ENCODE results near the gene WDR1. TPM values are rescaled to one million over a fixed set of nuclear protein-coding genes. Genes with fewer than 3 reads are reported as not detected.

Gene WDR1
- total RNA-seq, 3 donors from 2014 or later (not counting 1 experiment from before 2014, with no cell fraction given), result 411 to 477 (median 468) TPM

DNA sequence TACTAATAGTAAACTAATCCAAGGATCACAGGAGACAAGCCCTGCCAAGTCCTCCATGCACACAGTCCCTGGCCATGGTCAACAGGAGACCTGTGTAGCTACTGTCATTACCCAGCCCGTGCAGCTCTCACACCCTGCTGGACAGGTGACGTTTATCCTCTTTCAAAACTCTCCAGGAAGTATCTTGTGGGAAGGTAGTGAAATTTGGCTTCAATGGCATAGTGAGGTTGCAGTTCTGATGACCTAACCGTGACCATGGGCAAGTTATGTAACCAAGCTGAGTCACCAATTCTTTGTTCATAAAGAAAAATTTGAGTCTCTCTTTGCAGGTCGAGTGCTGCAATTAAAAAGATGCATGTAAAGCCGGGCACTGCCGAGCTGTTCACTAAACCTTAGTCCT lies 84.0 kb downstream of the WDR1 start:
- Mint-ChIP-seq H3K27ac (no peak overlapping the region), H3K4me1 (peaks cover 13 to 14% of the 10 kb centered on the region in 2 donors), H3K27me3 (ENCODE audit: low read depth in 2 of 2) (no peaks in the 10 kb centered on the region), H3K9me3 (no peaks in the 10 kb centered on the region), H3K4me3 (no peak overlapping the region), H3K36me3 (no peaks in the 10 kb centered on the region)
- intact Hi-C loops (cut with micrococcal nuclease), result no loop called here
- Histone ChIP-seq H3K4me3 (ENCODE audit: low read length) (no peak overlapping the region), H3K36me3 (ENCODE audit: control insufficient read depth, insufficient read depth, low read length) (no peaks in the 10 kb centered on the region), H3K4me1 (ENCODE audit: control insufficient read depth, insufficient read depth, low read length) (peaks cover 13% of the 10 kb centered on the region), H3K27me3 (ENCODE audit: control insufficient read depth, insufficient read depth, low read length) (no peaks in the 10 kb centered on the region), H3K9me3 (ENCODE audit: control insufficient read depth, insufficient read depth, low read length) (no peaks in the 10 kb centered on the region), H3K27ac (ENCODE audit: low read length) (no peak overlapping the region)
- DNase-seq (no peak), ATAC-seq (peak; percentile 18 to 55 (median 20))
- TF ChIP-seq, protein P1, sequence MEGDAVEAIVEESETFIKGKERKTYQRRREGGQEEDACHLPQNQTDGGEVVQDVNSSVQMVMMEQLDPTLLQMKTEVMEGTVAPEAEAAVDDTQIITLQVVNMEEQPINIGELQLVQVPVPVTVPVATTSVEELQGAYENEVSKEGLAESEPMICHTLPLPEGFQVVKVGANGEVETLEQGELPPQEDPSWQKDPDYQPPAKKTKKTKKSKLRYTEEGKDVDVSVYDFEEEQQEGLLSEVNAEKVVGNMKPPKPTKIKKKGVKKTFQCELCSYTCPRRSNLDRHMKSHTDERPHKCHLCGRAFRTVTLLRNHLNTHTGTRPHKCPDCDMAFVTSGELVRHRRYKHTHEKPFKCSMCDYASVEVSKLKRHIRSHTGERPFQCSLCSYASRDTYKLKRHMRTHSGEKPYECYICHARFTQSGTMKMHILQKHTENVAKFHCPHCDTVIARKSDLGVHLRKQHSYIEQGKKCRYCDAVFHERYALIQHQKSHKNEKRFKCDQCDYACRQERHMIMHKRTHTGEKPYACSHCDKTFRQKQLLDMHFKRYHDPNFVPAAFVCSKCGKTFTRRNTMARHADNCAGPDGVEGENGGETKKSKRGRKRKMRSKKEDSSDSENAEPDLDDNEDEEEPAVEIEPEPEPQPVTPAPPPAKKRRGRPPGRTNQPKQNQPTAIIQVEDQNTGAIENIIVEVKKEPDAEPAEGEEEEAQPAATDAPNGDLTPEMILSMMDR (IDR thresholded peaks at IDR 0.05), result no peak
- WGBS (ENCODE audit: insufficient coverage), result 45% methylated on average over 6 of the region's 6 CpGs

DNA sequence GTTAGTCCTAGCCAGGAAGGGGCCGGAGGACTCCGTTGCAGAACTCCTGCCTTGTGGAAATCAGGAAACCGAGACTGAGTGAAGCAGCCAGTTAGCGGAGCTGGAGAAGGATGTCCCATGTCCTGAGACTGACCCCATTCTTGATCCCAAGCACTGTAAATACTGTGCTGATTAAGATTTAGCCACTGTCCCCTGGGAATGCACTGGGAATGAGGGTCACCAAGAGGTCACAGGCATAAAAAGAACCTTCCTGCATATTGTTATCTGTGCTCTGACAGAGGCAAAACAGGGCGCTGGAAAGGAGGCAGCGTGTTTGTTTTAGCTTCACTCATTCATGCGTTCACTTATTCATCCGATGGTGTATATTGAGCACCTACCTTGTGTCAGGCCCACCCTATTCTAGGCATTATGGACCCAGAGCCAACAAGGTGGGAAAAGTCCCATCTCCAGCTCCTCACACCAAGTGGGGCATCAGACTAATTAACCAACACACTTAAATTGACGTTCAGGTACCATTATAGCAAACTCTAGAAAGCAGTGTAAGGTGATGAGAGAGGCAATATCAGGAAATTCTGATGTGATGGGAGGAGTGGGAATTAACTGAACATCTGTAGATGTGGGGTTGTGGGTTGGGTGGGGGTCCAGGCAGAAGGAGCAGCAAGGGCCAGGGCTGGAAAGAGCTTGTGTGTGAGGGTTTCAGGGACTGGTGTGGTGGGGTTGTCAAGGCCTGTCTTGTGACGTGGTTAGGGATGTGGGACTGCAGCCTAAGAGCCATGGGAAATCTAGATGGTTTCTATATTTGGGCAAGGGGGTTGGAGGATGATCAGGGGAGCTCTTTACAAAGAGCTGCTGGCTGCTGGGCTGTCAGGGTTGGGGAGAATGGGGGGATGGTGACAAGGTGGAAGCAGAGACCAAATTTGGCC lies 84.7 kb downstream of the WDR1 start:
- H3K4me3 ChIP-seq (ENCODE audit: low read length), result no peak overlapping the region
- Mint-ChIP-seq H3K36me3 (no peaks in the 10 kb centered on the region), H3K27me3 (ENCODE audit: low read depth in 2 of 2) (peaks cover 0 to 2% of the 10 kb centered on the region in 2 donors), H3K9me3 (no peaks in the 10 kb centered on the region), H3K4me3 (no peak overlapping the region), H3K27ac (no peak overlapping the region), H3K4me1 (peaks cover 13 to 14% of the 10 kb centered on the region in 2 donors)
- TF ChIP-seq, protein P1 (IDR thresholded peaks at IDR 0.05), result no peak
- DNase-seq (no peak), ATAC-seq (no peak)
- H3K27me3 ChIP-seq (ENCODE audit: control insufficient read depth, insufficient read depth, low read length), result no peaks in the 10 kb centered on the region
- no peak overlapping the region for H3K27ac ChIP-seq (ENCODE audit: low read length)
- intact Hi-C loops (cut with micrococcal nuclease), result no loop called here
- no peaks in the 10 kb centered on the region for H3K9me3 ChIP-seq (ENCODE audit: control insufficient read depth, insufficient read depth, low read length)
- H3K36me3 ChIP-seq (ENCODE audit: control insufficient read depth, insufficient read depth, low read length), result no peaks in the 10 kb centered on the region
- H3K4me1 ChIP-seq (ENCODE audit: control insufficient read depth, insufficient read depth, low read length), result peaks cover 13% of the 10 kb centered on the region
- 94% methylated on average over 10 of the region's 10 CpGs for WGBS (ENCODE audit: insufficient coverage)

DNA sequence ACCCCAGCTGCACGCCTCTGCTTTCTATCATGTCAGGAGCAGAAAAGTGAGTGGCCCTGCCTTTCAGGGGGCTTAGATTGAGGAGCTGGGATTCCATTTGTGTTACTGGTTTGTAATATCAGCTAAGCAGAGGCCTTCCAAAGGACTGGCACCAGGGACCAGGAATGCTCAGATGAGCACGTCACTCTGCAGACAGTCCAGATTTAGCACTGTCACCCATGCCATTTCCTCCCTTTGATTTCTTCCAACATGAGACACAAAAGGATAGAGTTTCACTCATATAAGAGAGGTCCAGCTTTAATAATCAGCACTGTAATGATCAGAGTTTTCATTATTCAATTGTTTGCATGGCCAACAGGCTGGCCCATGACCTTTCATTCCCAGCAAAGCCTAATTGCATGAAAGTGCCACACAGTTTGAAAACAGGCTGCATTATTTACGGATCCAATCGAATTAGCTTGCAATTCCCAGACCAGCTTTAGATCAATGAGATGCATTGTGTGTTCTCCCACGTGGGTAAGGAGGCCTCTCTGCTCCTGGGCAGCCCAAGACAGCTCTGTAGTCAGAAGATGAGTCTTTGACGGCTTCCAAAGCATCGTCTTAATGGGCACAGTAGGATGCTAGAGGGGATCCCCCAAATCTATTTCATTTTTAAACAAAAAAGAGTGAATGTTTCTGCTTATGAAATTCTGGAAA lies 85.5 kb downstream of the WDR1 start:
- no peaks in the 10 kb centered on the region for H3K36me3 ChIP-seq (ENCODE audit: control insufficient read depth, insufficient read depth, low read length)
- WGBS (ENCODE audit: insufficient coverage), result 81% methylated on average over 6 of the region's 7 CpGs
- no peak overlapping the region for H3K27ac ChIP-seq (ENCODE audit: low read length)
- H3K4me3 Mint-ChIP-seq, result no peak overlapping the region
- no peaks in the 10 kb centered on the region for H3K27me3 ChIP-seq (ENCODE audit: control insufficient read depth, insufficient read depth, low read length)
- H3K27ac Mint-ChIP-seq, result no peak overlapping the region
- DNase-seq (no peak), ATAC-seq (no peak)
- TF ChIP-seq, protein P1 (IDR thresholded peaks at IDR 0.05), result no peak
- H3K4me1 ChIP-seq (ENCODE audit: control insufficient read depth, insufficient read depth, low read length), result peaks cover 13% of the 10 kb centered on the region
- H3K27me3 Mint-ChIP-seq (ENCODE audit: low read depth in 2 of 2), result peaks cover 0 to 2% of the 10 kb centered on the region in 2 donors
- H3K36me3 Mint-ChIP-seq, result no peaks in the 10 kb centered on the region
- intact Hi-C loops (cut with micrococcal nuclease), result no loop called here
- H3K4me3 ChIP-seq (ENCODE audit: low read length), result no peak overlapping the region
- no peaks in the 10 kb centered on the region for H3K9me3 ChIP-seq (ENCODE audit: control insufficient read depth, insufficient read depth, low read length)
- H3K4me1 Mint-ChIP-seq, result peaks cover 13 to 14% of the 10 kb centered on the region in 2 donors
- H3K9me3 Mint-ChIP-seq, result no peaks in the 10 kb centered on the region

Measured in natural killer cell (primary cell).